ENCODE results near the gene CPS1. TPM values are rescaled to one million over a fixed set of nuclear protein-coding genes. Genes with fewer than 3 reads are reported as not detected.

The CPS1 gene
- total and polyA plus RNA-seq, 10 donors = 0.30 to 8.1 (median 3.2) TPM

- no peak overlapping the region for H3K4me3 ChIP-seq
- H3K9me3 ChIP-seq = no peaks in the 10 kb centered on the region
- no peaks in the 10 kb centered on the region for H3K36me3 ChIP-seq
- no peaks in the 10 kb centered on the region for H3K4me1 ChIP-seq
- 55 to 75% (median 72%) methylated on average over 4 of the region's 4 CpGs for WGBS, 5 donors
- intact Hi-C loops (cut with DNase I; ENCODE audit: low total_unique reads) = no loop called here
- DNase-seq = no peak
- H3K27me3 ChIP-seq (replicated peaks in 1 of 7) = no peaks in the 10 kb centered on the region
- no peak for TF ChIP-seq POLR2A (IDR thresholded peaks at IDR 0.05)
- no peak for TF ChIP-seq CTCF (IDR thresholded peaks at IDR 0.05 in 8 of 11, conservative IDR thresholded peaks at IDR 0.05 in 3 of 11)
- no peak for TF ChIP-seq POLR2AphosphoS5 (IDR thresholded peaks at IDR 0.05)
- H3K27ac ChIP-seq = no peak overlapping the region
These were observed 11.6 kb upstream of the CPS1 start for GRCh38 chr2:210544831-210545230.

- H3K27me3 ChIP-seq (replicated peaks in 1 of 7) = no peaks in the 10 kb centered on the region
- no peak for DNase-seq
- intact Hi-C loops (cut with DNase I; ENCODE audit: low total_unique reads) = no loop called here
- WGBS, 5 donors = 77 to 85% (median 84%) methylated on average over 5 of the region's 5 CpGs
- no peaks in the 10 kb centered on the region for H3K36me3 ChIP-seq
- H3K4me3 ChIP-seq = no peak overlapping the region
- TF ChIP-seq POLR2A (IDR thresholded peaks at IDR 0.05) = no peak
- TF ChIP-seq CTCF (IDR thresholded peaks at IDR 0.05 in 8 of 11, conservative IDR thresholded peaks at IDR 0.05 in 3 of 11) = no peak
- TF ChIP-seq POLR2AphosphoS5 (IDR thresholded peaks at IDR 0.05) = no peak
- H3K4me1 ChIP-seq = no peaks in the 10 kb centered on the region
- no peaks in the 10 kb centered on the region for H3K9me3 ChIP-seq
- H3K27ac ChIP-seq = no peak overlapping the region
These were observed 9.8 kb upstream of the CPS1 start for GRCh38 chr2:210546424-210547208.

- Histone ChIP-seq H3K27me3 (replicated peaks in 1 of 7) (no peaks in the 10 kb centered on the region), H3K36me3 (no peaks in the 10 kb centered on the region), H3K9me3 (no peaks in the 10 kb centered on the region), H3K27ac (no peak overlapping the region), H3K4me1 (no peaks in the 10 kb centered on the region), H3K4me3 (no peak overlapping the region)
- TF ChIP-seq CTCF (IDR thresholded peaks at IDR 0.05 in 8 of 11, conservative IDR thresholded peaks at IDR 0.05 in 3 of 11) (no peak), POLR2AphosphoS5 (IDR thresholded peaks at IDR 0.05) (no peak), POLR2A (IDR thresholded peaks at IDR 0.05) (no peak)
- intact Hi-C loops (cut with DNase I; ENCODE audit: low total_unique reads) = no loop called here
- WGBS, 5 donors = 46 to 57% (median 48%) methylated on average over 2 of the region's 2 CpGs
- DNase-seq = no peak
These were observed 8.4 kb upstream of the CPS1 start for GRCh38 chr2:210548031-210548430.

- Histone ChIP-seq H3K36me3 (no peaks in the 10 kb centered on the region), H3K27ac (no peak overlapping the region), H3K4me3 (no peak overlapping the region), H3K9me3 (no peaks in the 10 kb centered on the region), H3K4me1 (no peaks in the 10 kb centered on the region), H3K27me3 (replicated peaks in 1 of 7) (no peaks in the 10 kb centered on the region)
- intact Hi-C loops (cut with DNase I; ENCODE audit: low total_unique reads) = no loop called here
- DNase-seq = no peak
- TF ChIP-seq CTCF (IDR thresholded peaks at IDR 0.05 in 8 of 11, conservative IDR thresholded peaks at IDR 0.05 in 3 of 11) = no peak
- no peak for TF ChIP-seq POLR2AphosphoS5 (IDR thresholded peaks at IDR 0.05)
- TF ChIP-seq POLR2A (IDR thresholded peaks at IDR 0.05) = no peak
- 80 to 90% (median 85%) methylated on average over 8 of the region's 8 CpGs for WGBS, 5 donors
These were observed 7.5 kb upstream of the CPS1 start for GRCh38 chr2:210548878-210549384.
